GM19193 (cell line): ENCODE measurements around the gene DESI2.

ENCODE experiments used
- POLR2A ChIP-seq: IDR thresholded peaks from 4 replicates; pipeline ENCODE4 v1.6.1; 2011; ENCODE audit not compliant: insufficient read depth, insufficient read length; ENCODE audit errors: extremely low read depth

DESI2 gene

GRCh38 chr1:244652623-244653438 lies at the start of gene DESI2:
TSS of gene DESI2 (plus strand) at chr1:244653126. CDS start at chr1:244653314, 188 bp downstream.
- TF ChIP-seq POLR2A = peak; percentile 95

GRCh38 chr1:244603498-244603897 lies 49.4 kb upstream of the DESI2 start:
- no peak for TF ChIP-seq POLR2A

GRCh38 chr1:244605835-244606370 lies 47.0 kb upstream of the DESI2 start:
- TF ChIP-seq POLR2A = no peak

GRCh38 chr1:244614113-244614836 lies 38.7 kb upstream of the DESI2 start:
- TF ChIP-seq POLR2A = no peak

GRCh38 chr1:244614879-244615278 lies 38.0 kb upstream of the DESI2 start:
- TF ChIP-seq POLR2A = no peak

GRCh38 chr1:244615301-244615700 lies 37.6 kb upstream of the DESI2 start:
- TF ChIP-seq POLR2A = no peak

GRCh38 chr1:244626709-244627108 lies 26.2 kb upstream of the DESI2 start:
- TF ChIP-seq POLR2A = no peak

- no peak for TF ChIP-seq POLR2A
These were observed 24.1 kb upstream of the DESI2 start for GRCh38 chr1:244628789-244629188.

GRCh38 chr1:244633140-244633539 lies 19.8 kb upstream of the DESI2 start:
- no peak for TF ChIP-seq POLR2A

- TF ChIP-seq POLR2A = no peak
These were observed 18.4 kb upstream of the DESI2 start for GRCh38 chr1:244634546-244634945.

GRCh38 chr1:244636488-244637259 lies 16.3 kb upstream of the DESI2 start:
- TF ChIP-seq POLR2A = no peak

- no peak for TF ChIP-seq POLR2A
These were observed 13.4 kb upstream of the DESI2 start for GRCh38 chr1:244639561-244639960.

GRCh38 chr1:244640917-244641316 lies 12.0 kb upstream of the DESI2 start:
- TF ChIP-seq POLR2A = no peak

- no peak for TF ChIP-seq POLR2A
These were observed 10.4 kb upstream of the DESI2 start for GRCh38 chr1:244642526-244642925.

GRCh38 chr1:244642988-244643387 lies 9.9 kb upstream of the DESI2 start:
- TF ChIP-seq POLR2A = no peak
